ENCODE results near the gene SPARCL1. TPM values are rescaled to one million over a fixed set of nuclear protein-coding genes. Genes with fewer than 3 reads are reported as not detected.

The SPARCL1 gene
- total RNA-seq, 1 donor from 2014 or later: not detected

DNA sequence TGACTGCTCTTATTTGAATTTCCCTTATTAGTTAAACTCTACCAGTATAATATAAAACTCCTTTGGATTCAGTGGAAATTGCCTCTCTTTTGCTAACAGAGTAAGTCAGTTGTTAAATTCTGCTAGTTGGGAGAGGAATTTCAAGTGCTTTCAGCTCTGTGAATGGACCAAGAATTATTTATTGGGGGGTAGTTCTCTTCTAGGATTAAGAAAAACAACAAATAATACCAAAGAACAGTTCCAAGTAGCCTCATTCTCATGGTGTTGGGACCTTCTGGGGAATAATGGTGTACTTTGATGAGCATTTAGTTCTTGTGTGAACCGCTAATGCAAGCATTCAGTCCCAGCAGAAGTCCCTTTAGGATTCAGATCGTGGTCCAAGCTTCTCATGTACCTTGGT lies 11.6 kb downstream of the SPARCL1 start:
- no peak for FAIRE-seq
- Histone ChIP-seq H3K36me3 (ENCODE audit: control insufficient read depth, insufficient read depth, low read length) (no peaks in the 10 kb centered on the region), H3K4me3 (ENCODE audit: low read depth, low read length) (no peak overlapping the region), H3K27me3 (ENCODE audit: control insufficient read depth, insufficient read depth, low read length) (no peaks in the 10 kb centered on the region)
- DNase-seq (ENCODE audit: low read depth): no peak
- TF ChIP-seq, protein P1, sequence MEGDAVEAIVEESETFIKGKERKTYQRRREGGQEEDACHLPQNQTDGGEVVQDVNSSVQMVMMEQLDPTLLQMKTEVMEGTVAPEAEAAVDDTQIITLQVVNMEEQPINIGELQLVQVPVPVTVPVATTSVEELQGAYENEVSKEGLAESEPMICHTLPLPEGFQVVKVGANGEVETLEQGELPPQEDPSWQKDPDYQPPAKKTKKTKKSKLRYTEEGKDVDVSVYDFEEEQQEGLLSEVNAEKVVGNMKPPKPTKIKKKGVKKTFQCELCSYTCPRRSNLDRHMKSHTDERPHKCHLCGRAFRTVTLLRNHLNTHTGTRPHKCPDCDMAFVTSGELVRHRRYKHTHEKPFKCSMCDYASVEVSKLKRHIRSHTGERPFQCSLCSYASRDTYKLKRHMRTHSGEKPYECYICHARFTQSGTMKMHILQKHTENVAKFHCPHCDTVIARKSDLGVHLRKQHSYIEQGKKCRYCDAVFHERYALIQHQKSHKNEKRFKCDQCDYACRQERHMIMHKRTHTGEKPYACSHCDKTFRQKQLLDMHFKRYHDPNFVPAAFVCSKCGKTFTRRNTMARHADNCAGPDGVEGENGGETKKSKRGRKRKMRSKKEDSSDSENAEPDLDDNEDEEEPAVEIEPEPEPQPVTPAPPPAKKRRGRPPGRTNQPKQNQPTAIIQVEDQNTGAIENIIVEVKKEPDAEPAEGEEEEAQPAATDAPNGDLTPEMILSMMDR (IDR thresholded peaks at IDR 0.05; ENCODE audit: insufficient read depth, low read length, severe bottlenecking): no peak

DNA sequence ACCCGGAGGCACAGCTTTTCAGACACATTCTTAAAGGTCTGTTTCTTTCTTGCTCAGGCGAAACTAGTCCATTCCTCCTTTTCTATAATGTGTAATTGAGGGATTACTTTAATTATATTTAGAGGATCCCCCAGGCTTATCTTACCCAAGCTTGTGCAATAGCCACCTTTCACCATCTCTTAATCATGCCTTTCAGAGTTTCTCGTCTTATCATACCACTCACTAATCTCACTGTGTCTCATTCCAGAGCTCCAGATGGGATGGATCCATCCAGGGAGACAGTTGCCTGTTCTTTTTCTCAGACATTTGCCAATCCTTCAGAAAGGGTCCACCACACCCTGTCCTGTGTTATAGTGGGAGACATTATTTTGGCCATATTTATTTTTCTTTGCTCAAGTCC lies 12.5 kb downstream of the SPARCL1 start:
- H3K36me3 ChIP-seq (ENCODE audit: control insufficient read depth, insufficient read depth, low read length): no peaks in the 10 kb centered on the region
- H3K27me3 ChIP-seq (ENCODE audit: control insufficient read depth, insufficient read depth, low read length): no peaks in the 10 kb centered on the region
- H3K4me3 ChIP-seq (ENCODE audit: low read depth, low read length): no peak overlapping the region
- DNase-seq (ENCODE audit: low read depth) (no peak), FAIRE-seq (no peak)
- TF ChIP-seq, protein P1 (IDR thresholded peaks at IDR 0.05; ENCODE audit: insufficient read depth, low read length, severe bottlenecking): no peak

DNA sequence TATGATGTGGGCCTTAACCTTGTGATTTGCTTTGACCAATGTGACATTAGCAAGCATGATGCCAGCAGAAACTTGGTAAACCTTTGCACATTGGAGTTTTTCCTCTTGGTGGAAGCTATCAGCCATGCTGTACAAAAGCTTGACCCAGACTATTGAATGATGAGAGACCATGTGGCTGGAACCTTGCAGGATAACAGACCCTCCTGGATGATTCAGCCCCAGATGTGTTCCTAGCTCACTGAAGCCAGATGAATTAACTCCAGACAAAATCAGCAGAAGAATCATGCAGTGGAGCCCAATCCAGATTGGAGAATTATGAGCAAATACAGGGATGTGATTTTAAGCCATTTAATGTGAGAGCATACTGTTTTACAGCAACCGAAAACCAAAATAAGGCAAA lies 16.8 kb downstream of the SPARCL1 start:
- peak; percentile 79 for FAIRE-seq
- Histone ChIP-seq H3K27me3 (ENCODE audit: control insufficient read depth, insufficient read depth, low read length) (no peaks in the 10 kb centered on the region), H3K4me3 (ENCODE audit: low read depth, low read length) (no peak overlapping the region), H3K36me3 (ENCODE audit: control insufficient read depth, insufficient read depth, low read length) (no peaks in the 10 kb centered on the region)
- no peak for DNase-seq (ENCODE audit: low read depth)
- TF ChIP-seq, protein P1 (IDR thresholded peaks at IDR 0.05; ENCODE audit: insufficient read depth, low read length, severe bottlenecking): no peak

DNA sequence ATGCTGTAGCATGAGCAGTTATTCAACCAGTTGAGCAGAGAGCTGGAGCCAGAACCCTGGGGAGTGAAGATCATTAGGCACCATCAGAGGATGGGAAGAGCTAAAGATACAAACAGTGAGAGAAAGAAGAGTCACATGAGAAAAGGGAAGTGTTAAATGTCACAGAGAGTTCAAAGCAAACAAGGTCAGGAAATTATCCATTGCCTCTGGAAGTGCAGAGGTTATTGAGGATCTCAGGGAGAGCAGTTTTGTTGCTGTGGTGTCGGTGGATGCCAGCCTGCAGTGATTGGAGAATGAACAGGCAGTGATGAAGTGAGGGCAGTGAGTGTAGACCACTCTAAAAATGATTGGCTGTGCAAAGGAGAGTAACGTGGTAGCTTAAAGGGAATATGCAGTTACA lies 17.7 kb downstream of the SPARCL1 start:
- no peaks in the 10 kb centered on the region for H3K36me3 ChIP-seq (ENCODE audit: control insufficient read depth, insufficient read depth, low read length)
- no peak for DNase-seq (ENCODE audit: low read depth)
- no peak overlapping the region for H3K4me3 ChIP-seq (ENCODE audit: low read depth, low read length)
- H3K27me3 ChIP-seq (ENCODE audit: control insufficient read depth, insufficient read depth, low read length): no peaks in the 10 kb centered on the region
- FAIRE-seq: no peak
- TF ChIP-seq, protein P1 (IDR thresholded peaks at IDR 0.05; ENCODE audit: insufficient read depth, low read length, severe bottlenecking): no peak

DNA sequence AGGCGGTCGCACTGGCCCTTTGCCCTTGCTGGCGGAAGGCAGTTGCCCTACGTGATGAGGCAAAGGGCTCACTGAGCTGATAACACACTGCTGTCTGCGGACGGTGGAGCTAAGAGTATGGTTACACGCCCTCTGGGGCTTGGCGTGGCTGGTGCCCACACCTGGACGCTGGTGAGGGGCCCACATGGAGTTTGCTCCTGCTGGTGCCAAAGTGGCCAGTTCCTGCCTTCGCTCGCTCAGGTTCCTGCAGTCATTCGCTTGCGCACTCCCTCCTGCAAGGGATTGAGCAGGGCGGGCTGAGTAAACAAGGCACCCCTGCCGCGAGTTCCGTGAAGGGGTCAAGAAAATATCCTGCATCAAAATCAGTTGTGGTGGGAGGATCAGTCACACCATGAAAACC lies 18.4 kb downstream of the SPARCL1 start:
- Histone ChIP-seq H3K27me3 (ENCODE audit: control insufficient read depth, insufficient read depth, low read length) (no peaks in the 10 kb centered on the region), H3K4me3 (ENCODE audit: low read depth, low read length) (no peak overlapping the region), H3K36me3 (ENCODE audit: control insufficient read depth, insufficient read depth, low read length) (no peaks in the 10 kb centered on the region)
- DNase-seq (ENCODE audit: low read depth): no peak
- no peak for FAIRE-seq
- TF ChIP-seq, protein P1 (IDR thresholded peaks at IDR 0.05; ENCODE audit: insufficient read depth, low read length, severe bottlenecking): no peak

DNA sequence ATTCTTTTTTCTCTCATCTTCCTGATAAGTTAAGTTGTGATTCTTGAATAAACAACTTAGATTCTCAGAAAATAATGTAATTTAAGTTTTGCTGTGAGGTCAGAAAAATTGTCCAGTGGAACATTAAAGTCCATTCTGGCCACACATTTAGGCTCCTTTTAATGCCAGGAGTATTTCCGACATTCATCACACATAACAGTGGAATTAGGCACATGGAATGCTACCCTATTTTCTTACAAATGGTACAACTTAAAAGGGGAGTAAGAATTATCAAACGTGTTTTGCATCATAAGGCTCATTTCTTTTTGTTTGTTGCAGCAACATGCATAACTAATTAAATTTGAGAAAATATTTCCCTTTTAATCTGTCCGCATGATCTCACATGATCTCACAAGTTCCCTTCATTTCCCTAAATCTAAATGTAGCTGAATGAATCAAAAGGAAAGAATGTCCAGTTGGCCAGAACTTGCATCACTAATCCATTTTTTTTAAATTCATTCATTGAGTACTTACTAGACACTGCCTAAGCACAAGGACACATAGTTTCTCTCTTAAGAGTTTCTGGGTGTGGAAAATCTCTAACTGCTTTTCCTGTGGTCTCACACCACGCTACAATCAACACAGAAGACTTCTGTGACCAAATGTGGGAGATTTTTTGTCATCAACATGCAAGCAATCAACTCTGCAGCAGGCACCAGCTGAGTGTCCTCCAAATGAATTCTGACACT lies 22.0 kb downstream of the SPARCL1 start:
- no peak overlapping the region for H3K4me3 ChIP-seq (ENCODE audit: low read depth, low read length)
- H3K36me3 ChIP-seq (ENCODE audit: control insufficient read depth, insufficient read depth, low read length): no peaks in the 10 kb centered on the region
- DNase-seq (ENCODE audit: low read depth) (peak; percentile 75), FAIRE-seq (no peak)
- no peaks in the 10 kb centered on the region for H3K27me3 ChIP-seq (ENCODE audit: control insufficient read depth, insufficient read depth, low read length)
- TF ChIP-seq, protein P1 (IDR thresholded peaks at IDR 0.05; ENCODE audit: insufficient read depth, low read length, severe bottlenecking): no peak

Measured in bronchial epithelial cell (primary cell).